Measurements from ENCODE around the gene SMPDL3A. TPM values are rescaled to one million over a fixed set of nuclear protein-coding genes. Genes with fewer than 3 reads are reported as not detected.

SMPDL3A gene
- total RNA-seq, 1 experiment from 2014 or later, result 16.5 TPM

GRCh38 chr6:122770835-122771601, 18.0 kb upstream of the SMPDL3A start:
- DNase-seq (ENCODE audit: low read depth), result no peak
- in situ Hi-C loops (cut with HindIII; ENCODE audit: low pct_unique_long_range_greater_than_20kb, low sequenced_read_pairs), result no loop called here

DNA sequence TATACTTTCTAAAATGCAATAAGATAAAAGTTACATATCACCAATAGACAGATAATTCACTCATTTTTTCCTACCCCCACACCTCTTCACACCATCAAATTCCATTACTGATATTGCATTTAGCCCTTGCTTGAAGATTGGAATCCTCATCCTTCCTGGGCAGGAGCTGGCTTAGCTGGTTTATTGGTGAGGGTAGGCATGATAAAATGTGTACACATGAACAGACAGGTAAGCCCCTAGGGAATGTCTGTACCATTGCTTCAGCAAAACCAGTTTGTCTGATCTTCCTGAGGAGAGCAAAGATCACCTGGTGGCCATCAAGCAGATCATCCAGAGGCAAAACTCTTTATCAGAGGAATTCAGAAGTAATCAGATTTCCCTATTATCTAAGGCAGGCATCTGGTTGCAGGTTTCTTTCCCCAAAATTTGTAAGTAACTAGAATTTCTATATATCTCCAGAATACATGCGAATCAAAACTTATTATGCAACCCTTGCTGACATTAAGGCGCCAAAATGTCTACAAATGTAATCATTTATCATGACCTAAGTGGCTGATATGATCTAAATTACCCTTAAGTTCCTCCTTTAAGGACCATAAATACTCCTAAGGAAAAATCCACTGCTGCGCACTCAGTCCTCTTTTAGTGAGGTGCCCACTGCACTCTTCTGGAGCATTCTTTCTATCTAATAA, 16.2 kb upstream of the SMPDL3A start:
- DNase-seq (ENCODE audit: low read depth), result no peak
- in situ Hi-C loops (cut with HindIII; ENCODE audit: low pct_unique_long_range_greater_than_20kb, low sequenced_read_pairs), result no loop called here

DNA sequence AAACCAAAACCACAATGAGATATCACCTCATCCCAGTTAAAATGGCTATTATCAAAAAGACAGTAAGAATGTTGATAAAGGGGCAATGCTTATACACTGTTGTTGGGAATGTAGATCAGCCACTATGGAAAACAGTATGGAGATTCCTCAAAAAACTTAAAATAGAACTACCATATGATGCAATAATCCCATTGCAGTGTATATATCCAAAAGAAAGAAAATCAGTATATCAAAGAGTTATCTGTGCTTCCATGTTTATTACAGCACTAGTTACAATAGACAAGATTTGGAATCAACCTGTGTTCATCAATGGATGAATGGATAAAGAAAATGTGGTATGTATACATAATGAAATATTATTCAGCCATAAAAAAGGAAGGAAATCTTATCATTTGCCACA, 13.1 kb upstream of the SMPDL3A start:
- no peak for DNase-seq (ENCODE audit: low read depth)
- in situ Hi-C loops (cut with HindIII; ENCODE audit: low pct_unique_long_range_greater_than_20kb, low sequenced_read_pairs), result no loop called here

DNA sequence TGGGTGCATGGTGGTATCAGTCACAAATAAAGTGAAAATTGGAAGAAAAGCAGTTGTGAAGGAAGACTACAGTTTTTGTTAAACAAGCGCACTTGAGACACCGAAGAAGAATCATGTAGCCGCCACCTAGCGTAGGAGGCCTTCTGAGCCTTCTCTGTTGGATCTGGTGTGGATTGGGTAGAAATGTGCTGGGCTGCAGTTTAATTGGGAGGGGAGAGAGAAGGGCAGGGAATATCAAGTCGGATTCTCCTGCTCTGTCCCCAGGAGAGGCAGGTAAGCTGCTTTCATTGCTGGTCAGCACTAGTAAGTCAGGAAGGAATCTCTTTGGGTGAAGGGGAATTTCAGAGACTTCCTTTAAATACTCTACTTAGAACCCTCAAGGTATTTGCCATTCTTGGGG, 10.8 kb upstream of the SMPDL3A start:
- DNase-seq (ENCODE audit: low read depth), result no peak
- in situ Hi-C loops (cut with HindIII; ENCODE audit: low pct_unique_long_range_greater_than_20kb, low sequenced_read_pairs), result no loop called here

- DNase-seq (ENCODE audit: low read depth), result no peak
- in situ Hi-C loops (cut with HindIII; ENCODE audit: low pct_unique_long_range_greater_than_20kb, low sequenced_read_pairs), result no loop called here
Observed at GRCh38 chr6:122778985-122779661, 9.9 kb upstream of the SMPDL3A start.

GRCh38 chr6:122779667-122780066, 9.4 kb upstream of the SMPDL3A start, which contains the start of gene FABP7:
Gene FABP7, plus strand, starts transcription at chr6:122779716. Its CDS starts 79 bp downstream, at chr6:122779795.
- in situ Hi-C loops (cut with HindIII; ENCODE audit: low pct_unique_long_range_greater_than_20kb, low sequenced_read_pairs), result no loop called here
- DNase-seq (ENCODE audit: low read depth), result no peak

DNA sequence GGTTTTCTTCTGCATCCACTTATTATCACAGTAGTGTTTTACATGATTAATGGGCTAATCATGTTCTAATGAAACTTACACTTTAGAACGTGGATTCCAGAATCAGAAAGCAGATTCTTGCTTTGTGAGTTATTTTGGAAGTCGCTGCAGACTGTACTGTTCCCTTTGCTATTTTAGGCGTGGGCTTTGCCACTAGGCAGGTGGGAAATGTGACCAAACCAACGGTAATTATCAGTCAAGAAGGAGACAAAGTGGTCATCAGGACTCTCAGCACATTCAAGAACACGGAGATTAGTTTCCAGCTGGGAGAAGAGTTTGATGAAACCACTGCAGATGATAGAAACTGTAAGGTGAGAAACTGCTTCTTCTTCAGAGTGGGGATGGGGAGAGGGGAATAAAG, 8.9 kb upstream of the SMPDL3A start:
- in situ Hi-C loops (cut with HindIII; ENCODE audit: low pct_unique_long_range_greater_than_20kb, low sequenced_read_pairs), result no loop called here
- no peak for DNase-seq (ENCODE audit: low read depth)

- DNase-seq (ENCODE audit: low read depth), result no peak
- in situ Hi-C loops (cut with HindIII; ENCODE audit: low pct_unique_long_range_greater_than_20kb, low sequenced_read_pairs), result no loop called here
Observed at GRCh38 chr6:122781716-122782115, 7.3 kb upstream of the SMPDL3A start.

DNA sequence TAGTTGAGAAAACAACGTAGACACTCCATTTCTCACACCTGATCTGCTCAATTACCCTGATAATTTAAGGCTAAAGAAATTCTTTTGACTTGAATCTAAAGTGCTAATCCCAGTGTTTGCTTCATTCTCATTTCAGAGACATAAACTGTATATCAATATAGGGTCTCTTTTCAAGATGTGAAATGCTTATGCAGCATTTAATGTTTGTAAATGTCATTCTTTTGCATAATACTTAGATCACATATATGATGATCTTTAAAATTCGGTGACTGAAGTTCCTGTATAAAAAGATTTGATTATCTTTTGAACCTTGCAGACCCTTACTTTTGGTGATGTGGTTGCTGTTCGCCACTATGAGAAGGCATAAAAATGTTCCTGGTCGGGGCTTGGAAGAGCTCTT, 5.7 kb upstream of the SMPDL3A start:
- in situ Hi-C loops (cut with HindIII; ENCODE audit: low pct_unique_long_range_greater_than_20kb, low sequenced_read_pairs), result no loop called here
- no peak for DNase-seq (ENCODE audit: low read depth)

- in situ Hi-C loops (cut with HindIII; ENCODE audit: low pct_unique_long_range_greater_than_20kb, low sequenced_read_pairs), result no loop called here
- no peak for DNase-seq (ENCODE audit: low read depth)
Observed at GRCh38 chr6:122785891-122786290, 3.2 kb upstream of the SMPDL3A start.

- in situ Hi-C loops (cut with HindIII; ENCODE audit: low pct_unique_long_range_greater_than_20kb, low sequenced_read_pairs), result no loop called here
- no peak for DNase-seq (ENCODE audit: low read depth)
Observed at GRCh38 chr6:122787721-122788120, 1.3 kb upstream of the SMPDL3A start.

DNA sequence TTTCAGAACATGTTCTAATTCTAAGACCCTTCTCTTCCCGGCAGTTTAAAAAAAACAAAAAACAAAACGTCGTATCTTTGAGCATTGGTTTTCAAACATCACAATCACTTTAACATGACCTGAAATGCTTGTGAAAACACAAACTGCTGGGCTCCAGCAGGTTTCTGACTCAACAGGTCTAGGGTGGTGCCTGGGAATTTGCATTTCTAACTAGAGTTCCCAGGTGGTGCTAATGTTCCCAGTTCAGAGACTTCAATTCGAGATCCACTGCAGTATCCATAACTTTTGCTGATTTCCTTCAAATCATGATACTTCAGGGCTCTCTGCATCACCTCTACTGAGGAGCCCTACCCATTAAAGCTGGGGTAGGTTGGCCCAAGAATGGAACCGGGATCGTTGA, 850 bp upstream of the SMPDL3A start:
- DNase-seq (ENCODE audit: low read depth), result no peak
- in situ Hi-C loops (cut with HindIII; ENCODE audit: low pct_unique_long_range_greater_than_20kb, low sequenced_read_pairs), result no loop called here

DNA sequence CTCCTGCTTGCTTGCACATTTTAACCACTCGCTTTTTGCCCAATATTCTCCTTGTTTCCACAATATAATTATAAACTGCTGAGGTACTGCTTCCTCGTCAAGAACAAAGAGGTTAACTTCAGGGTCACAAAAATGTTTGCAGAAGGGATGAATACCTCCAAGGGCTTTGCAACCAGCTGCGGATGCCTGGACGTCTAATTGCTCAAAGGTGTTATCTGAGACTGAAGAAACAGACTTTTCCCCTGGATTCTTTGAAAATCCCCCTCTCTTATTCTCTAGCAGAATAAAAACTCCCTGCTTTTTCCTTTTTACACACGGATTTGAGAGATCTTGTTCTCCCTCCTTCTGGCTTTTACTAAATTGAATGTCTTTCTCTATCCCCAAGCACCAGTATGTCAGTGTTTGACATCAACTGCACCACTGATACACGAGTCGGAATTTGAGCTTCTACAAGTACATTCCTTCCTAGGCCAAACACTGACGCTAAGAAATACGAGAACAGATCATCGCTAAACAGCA, 336 bp upstream of the SMPDL3A start:
- in situ Hi-C loops (cut with HindIII; ENCODE audit: low pct_unique_long_range_greater_than_20kb, low sequenced_read_pairs), result no loop called here
- peak; percentile 22 for DNase-seq (ENCODE audit: low read depth)

- in situ Hi-C loops (cut with HindIII; ENCODE audit: low pct_unique_long_range_greater_than_20kb, low sequenced_read_pairs), result loop anchor here (5.0 kb wide), 1 partner anchor 47 kb away; no protein-coding TSS in a partner anchor
- DNase-seq (ENCODE audit: low read depth), result no peak
Observed at GRCh38 chr6:122790028-122790422, 967 bp downstream of the SMPDL3A start.

GRCh38 chr6:122790423-122791309, 1.6 kb downstream of the SMPDL3A start:
- DNase-seq (ENCODE audit: low read depth), result peak; percentile 68
- in situ Hi-C loops (cut with HindIII; ENCODE audit: low pct_unique_long_range_greater_than_20kb, low sequenced_read_pairs), result loop anchor here (5.0 kb wide), 1 partner anchor 47 kb away; no protein-coding TSS in a partner anchor

DNA sequence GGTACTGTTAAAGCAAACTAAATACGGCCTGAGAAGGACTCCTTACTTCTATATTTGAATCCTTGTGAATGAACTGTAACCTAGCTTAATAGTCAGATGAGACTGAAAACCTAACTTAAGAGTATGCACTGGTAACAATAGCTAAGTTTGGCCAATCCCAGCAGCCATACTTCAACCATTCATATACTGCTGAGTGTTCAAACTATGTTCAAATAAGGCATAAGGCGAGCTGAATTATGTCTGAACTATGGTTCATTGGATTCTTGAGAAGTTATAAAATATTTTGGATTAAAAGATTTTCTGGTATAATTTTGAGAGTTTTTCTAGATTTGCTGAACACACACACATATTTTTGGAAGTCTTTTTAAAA, 2.2 kb downstream of the SMPDL3A start:
- no peak for DNase-seq (ENCODE audit: low read depth)
- in situ Hi-C loops (cut with HindIII; ENCODE audit: low pct_unique_long_range_greater_than_20kb, low sequenced_read_pairs), result loop anchor here (5.0 kb wide), 1 partner anchor 46 kb away; no protein-coding TSS in a partner anchor

DNA sequence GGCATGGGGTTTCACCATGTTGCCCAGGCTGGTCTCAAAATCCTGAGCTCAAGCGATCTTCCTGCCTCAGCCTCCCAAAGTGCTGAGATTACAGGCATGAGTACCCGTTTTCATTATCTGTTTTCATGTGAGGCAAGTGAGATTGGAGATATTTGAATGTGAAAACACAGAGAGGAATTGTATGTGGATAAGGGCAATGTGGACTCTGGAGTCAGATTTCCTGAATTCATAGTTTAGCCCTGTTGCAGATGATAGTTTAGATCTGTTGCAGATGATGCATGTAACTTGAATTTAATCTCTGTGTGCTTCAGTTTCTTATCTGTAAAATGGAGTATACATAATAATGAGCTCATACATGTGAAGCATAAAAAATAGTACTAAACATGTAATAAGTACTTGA, 3.7 kb downstream of the SMPDL3A start:
- in situ Hi-C loops (cut with HindIII; ENCODE audit: low pct_unique_long_range_greater_than_20kb, low sequenced_read_pairs), result loop anchor here (5.0 kb wide), 1 partner anchor 45 kb away; no protein-coding TSS in a partner anchor

GRCh38 chr6:122797537-122797936, 8.5 kb downstream of the SMPDL3A start:
- DNase-seq (ENCODE audit: low read depth), result no peak
- in situ Hi-C loops (cut with HindIII; ENCODE audit: low pct_unique_long_range_greater_than_20kb, low sequenced_read_pairs), result no loop called here

More for the DNA sequence above, 3.7 kb downstream of the SMPDL3A start:
- no peak for DNase-seq (ENCODE audit: low read depth)
